Astrocyte of the spinal cord (primary cell): ENCODE measurements around the gene EDIL3.

Source experiments
- DNase-seq: peaks from one replicate; pipeline ENCODE4 v3.0.0; 2011; ENCODE audit warnings: low read depth, low spot score
- H3K4me3 ChIP-seq: 2 replicates; pipeline ENCODE4 v1.5.1; 2011; ENCODE audit warnings: low read depth, mild to moderate bottlenecking, low read length, moderate library complexity
- in situ Hi-C: cut with HindIII; loops from 2 replicates; pipeline ENCODE4 v1.10.0; 2017; ENCODE audit warnings: low sequenced_read_pairs
- TF ChIP-seq, protein P1 (sequence below): IDR thresholded peaks from 2 replicates; pipeline ENCODE4 v1.5.1; 2012; ENCODE audit warnings: low read depth, mild to moderate bottlenecking, low read length, inconsistent platforms

The EDIL3 gene

DNA sequence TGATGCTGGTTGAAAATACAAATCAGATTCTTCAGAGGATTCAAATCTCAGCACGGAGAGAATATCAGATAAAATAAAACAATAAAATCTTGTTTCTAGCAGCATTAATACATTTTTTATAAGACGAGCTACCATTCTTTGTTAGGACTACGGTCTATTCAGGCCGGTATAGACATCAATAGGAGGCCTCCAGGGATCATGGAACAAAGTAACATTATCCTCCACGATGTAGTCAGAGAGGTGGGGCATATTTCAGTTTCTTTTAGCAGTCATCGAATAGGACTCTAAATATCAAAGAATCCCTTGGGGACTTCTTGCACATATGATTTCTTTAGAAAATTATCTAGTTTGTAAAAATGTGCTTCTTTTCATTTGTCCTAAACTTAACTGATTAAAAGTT lies 438.2 kb downstream of the EDIL3 start:
- no peak overlapping the region for H3K4me3 ChIP-seq
- TF ChIP-seq, protein P1, sequence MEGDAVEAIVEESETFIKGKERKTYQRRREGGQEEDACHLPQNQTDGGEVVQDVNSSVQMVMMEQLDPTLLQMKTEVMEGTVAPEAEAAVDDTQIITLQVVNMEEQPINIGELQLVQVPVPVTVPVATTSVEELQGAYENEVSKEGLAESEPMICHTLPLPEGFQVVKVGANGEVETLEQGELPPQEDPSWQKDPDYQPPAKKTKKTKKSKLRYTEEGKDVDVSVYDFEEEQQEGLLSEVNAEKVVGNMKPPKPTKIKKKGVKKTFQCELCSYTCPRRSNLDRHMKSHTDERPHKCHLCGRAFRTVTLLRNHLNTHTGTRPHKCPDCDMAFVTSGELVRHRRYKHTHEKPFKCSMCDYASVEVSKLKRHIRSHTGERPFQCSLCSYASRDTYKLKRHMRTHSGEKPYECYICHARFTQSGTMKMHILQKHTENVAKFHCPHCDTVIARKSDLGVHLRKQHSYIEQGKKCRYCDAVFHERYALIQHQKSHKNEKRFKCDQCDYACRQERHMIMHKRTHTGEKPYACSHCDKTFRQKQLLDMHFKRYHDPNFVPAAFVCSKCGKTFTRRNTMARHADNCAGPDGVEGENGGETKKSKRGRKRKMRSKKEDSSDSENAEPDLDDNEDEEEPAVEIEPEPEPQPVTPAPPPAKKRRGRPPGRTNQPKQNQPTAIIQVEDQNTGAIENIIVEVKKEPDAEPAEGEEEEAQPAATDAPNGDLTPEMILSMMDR = no peak
- in situ Hi-C loops = no loop called here
- no peak for DNase-seq

DNA sequence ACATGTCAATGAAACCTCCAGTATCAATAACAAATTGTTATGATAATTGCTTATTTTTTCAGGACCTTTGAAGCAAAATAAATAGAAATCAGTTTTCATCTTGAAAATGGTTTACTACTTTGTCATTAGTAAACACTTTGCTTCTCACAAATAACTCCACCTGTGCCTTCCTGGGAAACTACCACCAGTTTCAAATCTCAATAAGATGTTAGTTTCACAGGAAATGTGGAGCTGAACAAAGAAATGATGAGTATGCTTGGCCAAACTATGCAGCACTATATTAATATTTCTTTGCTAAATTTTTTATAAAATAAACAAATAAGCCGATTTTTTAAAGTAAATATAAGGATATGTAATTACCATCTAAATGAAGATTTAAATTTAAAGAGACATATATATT lies 442.5 kb downstream of the EDIL3 start:
- TF ChIP-seq, protein P1 = no peak
- DNase-seq = no peak

DNA sequence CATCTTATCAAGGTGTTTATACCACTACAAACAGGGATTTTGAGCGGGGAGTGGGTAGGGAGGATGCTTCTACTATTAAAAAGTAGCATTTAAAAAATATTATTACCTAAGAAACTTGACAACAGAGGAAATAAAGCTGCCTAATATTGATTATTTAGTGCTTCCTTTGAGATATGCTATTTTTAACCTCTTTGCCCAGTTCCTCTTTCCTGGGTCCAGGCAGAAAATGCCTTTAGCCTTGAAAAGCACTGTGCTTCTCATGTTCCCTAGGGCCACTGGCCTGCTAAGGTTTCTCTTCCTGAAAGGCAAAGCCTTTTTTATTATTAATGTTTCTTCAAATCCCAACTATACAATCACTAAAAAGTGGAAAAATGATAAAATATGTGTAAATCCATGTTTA lies 446.8 kb downstream of the EDIL3 start:
- H3K4me3 ChIP-seq = no peak overlapping the region
- DNase-seq = no peak
- in situ Hi-C loops = no loop called here
- TF ChIP-seq, protein P1 = no peak

More for the DNA sequence above, 442.5 kb downstream of the EDIL3 start:
- in situ Hi-C loops = no loop called here
- H3K4me3 ChIP-seq = no peak overlapping the region

DNA sequence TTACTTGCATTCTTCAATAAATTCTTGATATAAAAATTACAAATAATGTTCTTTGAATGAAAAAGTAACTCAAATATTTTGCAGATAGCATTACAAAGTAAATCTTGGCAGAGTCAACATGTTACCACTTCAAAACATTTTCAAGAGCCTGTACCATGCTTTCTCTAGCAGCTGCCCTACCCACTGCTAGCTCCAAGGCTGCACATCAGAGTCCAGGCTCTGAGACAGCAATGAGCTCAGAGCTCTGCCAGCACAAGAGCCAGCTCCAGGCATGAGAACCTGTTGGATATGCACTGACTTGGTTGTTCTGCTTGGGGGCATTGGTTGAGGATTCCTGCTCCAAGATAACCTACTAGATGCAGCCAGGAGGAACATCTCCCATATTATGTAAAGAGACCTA lies 452.7 kb downstream of the EDIL3 start:
- TF ChIP-seq, protein P1 = no peak
- H3K4me3 ChIP-seq = no peak overlapping the region
- DNase-seq = no peak
- in situ Hi-C loops = no loop called here

DNA sequence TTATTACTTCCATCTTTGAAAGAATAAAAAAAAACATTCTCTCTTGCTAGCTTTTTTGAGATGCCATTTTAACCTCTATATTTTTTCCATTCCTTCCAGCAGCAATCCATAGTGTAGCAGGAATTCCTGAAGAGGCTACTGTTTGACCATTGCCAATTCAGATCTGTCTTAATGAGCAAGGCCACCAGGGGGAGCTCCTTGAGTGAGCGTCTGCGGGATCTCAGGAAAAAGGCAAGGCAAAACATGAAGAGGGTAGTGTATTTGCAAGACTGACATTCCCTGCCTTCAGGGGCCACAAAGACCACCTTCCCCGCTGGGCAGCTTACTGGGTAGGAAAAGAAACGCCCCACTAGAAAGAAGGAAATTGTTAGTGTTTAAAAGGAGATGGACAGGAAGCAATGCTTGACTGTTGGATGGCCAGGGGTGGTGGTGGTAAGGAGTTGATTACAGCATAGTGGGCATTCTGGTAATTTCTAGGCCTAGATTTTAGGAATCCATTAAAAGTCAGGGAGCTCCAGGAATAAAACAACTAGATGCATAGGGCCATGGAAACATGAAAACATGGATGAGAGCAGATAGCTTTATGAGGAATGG lies 457.4 kb downstream of the EDIL3 start:
- in situ Hi-C loops = no loop called here
- no peak overlapping the region for H3K4me3 ChIP-seq
- DNase-seq = peak; percentile 82
- TF ChIP-seq, protein P1 = peak; percentile 87

DNA sequence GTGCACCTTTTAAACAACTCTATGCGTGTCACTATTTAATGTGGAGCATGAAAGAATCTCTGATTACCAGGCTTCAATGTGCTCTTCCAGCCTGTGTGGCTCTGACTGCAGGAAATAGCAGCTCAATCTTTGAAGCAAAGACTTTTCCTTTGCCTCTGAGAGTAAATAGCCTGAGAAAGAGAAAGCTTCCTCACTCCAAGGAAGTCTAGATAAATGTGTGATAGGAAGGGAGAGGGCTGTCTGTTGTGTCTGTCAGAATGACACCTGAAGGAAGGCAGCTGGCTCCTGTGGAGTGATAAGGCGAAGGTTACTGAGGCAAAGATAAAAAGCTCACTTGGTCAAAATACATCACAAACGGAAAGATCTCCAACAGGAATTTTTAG lies 458.7 kb downstream of the EDIL3 start:
- no peak overlapping the region for H3K4me3 ChIP-seq
- in situ Hi-C loops = no loop called here
- TF ChIP-seq, protein P1 = no peak
- no peak for DNase-seq
